SK-N-SH treated with all-trans-retinoic acid at 6 μM for 48 hours (cell line): ENCODE measurements around the gene GSG1.

Source experiments
- CSDC2 ChIP-seq: fragments of 250-450 bp; sonication (Bioruptor Pico); IDR thresholded peaks from 2 replicates; pipeline ENCODE4 v1.5.0; 2020; ENCODE audit warnings: mild to moderate bottlenecking, moderate library complexity
- GLIS3 ChIP-seq: fragments of 250-450 bp; sonication (Bioruptor Pico); IDR thresholded peaks from 2 replicates; pipeline ENCODE4 v1.5.0; 2020; ENCODE audit warnings: mild to moderate bottlenecking, moderate library complexity
- OSR1 ChIP-seq: fragments of 250-450 bp; sonication (Bioruptor Pico); IDR thresholded peaks from 2 replicates; pipeline ENCODE4 v1.8.0; 2022; ENCODE audit warnings: moderate library complexity, mild to moderate bottlenecking, inconsistent platforms
- PPARA ChIP-seq: fragments of 250-450 bp; sonication (Bioruptor Pico); IDR thresholded peaks from 2 replicates; pipeline ENCODE4 v1.5.0; 2020; ENCODE audit warnings: mild to moderate bottlenecking, borderline replicate concordance
- TCF4 ChIP-seq: fragments of 250-450 bp; sonication (Bioruptor Pico); IDR thresholded peaks from 2 replicates; pipeline ENCODE4 v1.8.0; 2021; ENCODE audit warnings: mild to moderate bottlenecking, moderate library complexity, borderline replicate concordance
- ZNF70 ChIP-seq: fragments of 450-650 bp; formaldehyde crosslinking; IDR thresholded peaks from 2 replicates; pipeline ENCODE4 v1.5.0; 2020; ENCODE audit warnings: mild to moderate bottlenecking, moderate library complexity
- TF ChIP-seq, protein P1 (sequence below): fragments of 250-450 bp; sonication (Bioruptor Pico); IDR thresholded peaks from 2 replicates; pipeline ENCODE4 v1.5.1; 2021; ENCODE audit warnings: mild to moderate bottlenecking, moderate library complexity
- TF ChIP-seq, protein P2 (sequence below): fragments of 250-450 bp; sonication (Bioruptor Pico); IDR thresholded peaks from 2 replicates; pipeline ENCODE4 v1.8.0; 2020; ENCODE audit warnings: mild to moderate bottlenecking, moderate library complexity, borderline replicate concordance

DNA sequence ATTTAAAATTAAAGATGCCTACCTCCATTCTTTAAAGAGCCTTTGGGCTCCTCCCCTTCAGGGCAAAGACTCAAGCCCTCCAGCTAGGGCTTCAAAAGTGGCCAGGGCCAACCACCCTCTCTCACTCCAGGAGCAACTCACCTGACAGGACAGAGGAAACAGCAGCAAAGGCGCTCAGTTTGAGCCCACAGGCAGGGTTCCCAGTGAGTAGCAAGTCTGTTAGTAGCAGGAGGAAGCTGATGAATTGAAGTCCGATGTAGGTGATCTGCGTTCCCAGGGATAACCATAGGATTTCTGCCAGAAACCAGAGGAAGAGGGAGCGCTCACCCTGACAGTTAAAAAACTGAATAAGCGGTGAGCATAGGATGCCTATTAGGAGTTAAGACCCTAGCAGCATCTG is 15.7 kb downstream of the GSG1 start:
- TF ChIP-seq OSR1 (CRISPR knock-in tag) (no peak), GLIS3 (CRISPR knock-in tag) (no peak), ZNF70 (CRISPR knock-in tag) (no peak), TCF4 (no peak), PPARA (CRISPR knock-in tag) (no peak), CSDC2 (CRISPR knock-in tag) (no peak)
- TF ChIP-seq, protein P1, sequence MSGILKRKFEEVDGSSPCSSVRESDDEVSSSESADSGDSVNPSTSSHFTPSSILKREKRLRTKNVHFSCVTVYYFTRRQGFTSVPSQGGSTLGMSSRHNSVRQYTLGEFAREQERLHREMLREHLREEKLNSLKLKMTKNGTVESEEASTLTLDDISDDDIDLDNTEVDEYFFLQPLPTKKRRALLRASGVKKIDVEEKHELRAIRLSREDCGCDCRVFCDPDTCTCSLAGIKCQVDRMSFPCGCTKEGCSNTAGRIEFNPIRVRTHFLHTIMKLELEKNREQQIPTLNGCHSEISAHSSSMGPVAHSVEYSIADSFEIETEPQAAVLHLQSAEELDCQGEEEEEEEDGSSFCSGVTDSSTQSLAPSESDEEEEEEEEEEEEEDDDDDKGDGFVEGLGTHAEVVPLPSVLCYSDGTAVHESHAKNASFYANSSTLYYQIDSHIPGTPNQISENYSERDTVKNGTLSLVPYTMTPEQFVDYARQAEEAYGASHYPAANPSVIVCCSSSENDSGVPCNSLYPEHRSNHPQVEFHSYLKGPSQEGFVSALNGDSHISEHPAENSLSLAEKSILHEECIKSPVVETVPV (CRISPR knock-in tag): no peak
- TF ChIP-seq, protein P2, sequence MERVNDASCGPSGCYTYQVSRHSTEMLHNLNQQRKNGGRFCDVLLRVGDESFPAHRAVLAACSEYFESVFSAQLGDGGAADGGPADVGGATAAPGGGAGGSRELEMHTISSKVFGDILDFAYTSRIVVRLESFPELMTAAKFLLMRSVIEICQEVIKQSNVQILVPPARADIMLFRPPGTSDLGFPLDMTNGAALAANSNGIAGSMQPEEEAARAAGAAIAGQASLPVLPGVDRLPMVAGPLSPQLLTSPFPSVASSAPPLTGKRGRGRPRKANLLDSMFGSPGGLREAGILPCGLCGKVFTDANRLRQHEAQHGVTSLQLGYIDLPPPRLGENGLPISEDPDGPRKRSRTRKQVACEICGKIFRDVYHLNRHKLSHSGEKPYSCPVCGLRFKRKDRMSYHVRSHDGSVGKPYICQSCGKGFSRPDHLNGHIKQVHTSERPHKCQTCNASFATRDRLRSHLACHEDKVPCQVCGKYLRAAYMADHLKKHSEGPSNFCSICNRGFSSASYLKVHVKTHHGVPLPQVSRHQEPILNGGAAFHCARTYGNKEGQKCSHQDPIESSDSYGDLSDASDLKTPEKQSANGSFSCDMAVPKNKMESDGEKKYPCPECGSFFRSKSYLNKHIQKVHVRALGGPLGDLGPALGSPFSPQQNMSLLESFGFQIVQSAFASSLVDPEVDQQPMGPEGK (CRISPR knock-in tag): no peak
